ENCODE measurements around the gene IGSF6.
"Not testable (repeated sequence)": the region's sequence is repeated elsewhere in the genome, so short reads cannot be mapped to it uniquely, and the experiment has no call there.

Gene IGSF6

DNA sequence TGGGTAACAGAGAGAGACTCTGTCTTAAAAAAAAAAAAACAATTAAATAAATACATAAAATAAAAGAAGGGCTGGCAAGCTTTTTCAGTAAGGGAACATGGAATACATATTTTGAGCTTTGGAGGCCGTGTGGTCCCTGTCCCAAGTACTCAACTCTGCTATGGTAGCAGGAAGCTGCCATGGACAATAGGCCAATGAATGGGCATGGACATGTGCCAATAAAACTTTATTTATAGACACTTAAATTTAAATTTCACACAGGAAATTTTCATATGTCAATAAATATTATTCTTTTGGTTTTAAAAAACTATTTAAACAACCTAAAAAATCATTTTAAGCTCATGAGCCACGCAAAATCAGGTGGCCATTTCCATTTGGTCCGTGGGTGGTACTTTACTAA, 15.2 kb upstream of the IGSF6 start:
- Histone ChIP-seq H3K4me3 (ENCODE audit: low read length) (no peak overlapping the region), H3K4me1 (ENCODE audit: insufficient read depth, low read length) (peaks cover 12% of the 10 kb centered on the region), H2AFZ (ENCODE audit: low read depth, low read length) (no peak overlapping the region), H3K9me3 (ENCODE audit: low read length) (no peaks in the 10 kb centered on the region), H3K27me3 (ENCODE audit: insufficient read depth, low read length) (no peaks in the 10 kb centered on the region), H3K36me3 (ENCODE audit: insufficient read depth, low read length) (no peaks in the 10 kb centered on the region)

GRCh38 chr16:21666772-21667171, 14.4 kb upstream of the IGSF6 start:
- H3K36me3 ChIP-seq (ENCODE audit: insufficient read depth, low read length): no peaks in the 10 kb centered on the region
- peaks cover 12% of the 10 kb centered on the region for H3K4me1 ChIP-seq (ENCODE audit: insufficient read depth, low read length)
- no peaks in the 10 kb centered on the region for H3K9me3 ChIP-seq (ENCODE audit: low read length)
- peak overlapping the region; percentile 39 for H2AFZ ChIP-seq (ENCODE audit: low read depth, low read length)
- H3K4me3 ChIP-seq (ENCODE audit: low read length): no peak overlapping the region
- H3K27me3 ChIP-seq (ENCODE audit: insufficient read depth, low read length): no peaks in the 10 kb centered on the region

DNA sequence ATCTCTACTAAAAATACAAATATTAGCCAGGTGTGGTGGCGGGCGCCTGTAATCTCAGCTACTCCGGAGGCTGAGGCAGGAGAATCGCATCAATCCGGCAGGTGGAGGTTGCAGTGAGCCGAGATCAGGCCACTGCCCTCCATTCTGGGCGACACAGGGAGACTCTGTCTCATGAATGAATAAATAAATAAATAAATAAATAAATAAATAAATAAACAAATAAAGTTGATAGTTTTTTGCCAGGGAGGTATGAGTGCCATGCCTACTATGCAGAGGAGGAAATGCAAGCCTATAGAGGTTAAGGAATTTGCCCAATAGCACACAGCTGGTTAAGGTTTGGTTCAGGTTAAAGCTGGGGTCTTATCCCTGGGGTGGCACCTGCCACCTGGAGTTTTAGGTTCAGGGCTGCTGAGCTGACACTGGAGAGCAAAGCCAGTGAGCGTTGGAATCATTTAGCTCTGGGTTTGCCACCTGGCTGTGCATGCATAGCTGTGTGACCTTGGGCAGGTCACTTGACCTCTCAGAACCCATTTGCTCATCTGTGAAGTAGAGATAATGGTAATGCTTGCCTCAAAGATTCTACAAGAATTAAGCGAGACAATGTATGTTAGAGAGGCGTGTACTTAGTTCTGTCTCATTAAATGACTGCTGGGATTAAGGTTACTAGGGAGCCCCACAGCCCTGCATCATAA, 12.5 kb upstream of the IGSF6 start:
- no peaks in the 10 kb centered on the region for H3K27me3 ChIP-seq (ENCODE audit: insufficient read depth, low read length)
- no peaks in the 10 kb centered on the region for H3K36me3 ChIP-seq (ENCODE audit: insufficient read depth, low read length)
- H2AFZ ChIP-seq (ENCODE audit: low read depth, low read length): no peak overlapping the region
- no peaks in the 10 kb centered on the region for H3K9me3 ChIP-seq (ENCODE audit: low read length)
- H3K4me1 ChIP-seq (ENCODE audit: insufficient read depth, low read length): peaks cover 12% of the 10 kb centered on the region
- H3K4me3 ChIP-seq (ENCODE audit: low read length): no peak overlapping the region

- Histone ChIP-seq H3K4me1 (ENCODE audit: insufficient read depth, low read length) (peaks cover 12% of the 10 kb centered on the region), H3K36me3 (ENCODE audit: insufficient read depth, low read length) (no peaks in the 10 kb centered on the region), H3K4me3 (ENCODE audit: low read length) (no peak within 1 kb of the TSS), H3K9me3 (ENCODE audit: low read length) (no peaks in the 10 kb centered on the region), H2AFZ (ENCODE audit: low read depth, low read length) (no peak within 1 kb of the TSS), H3K27me3 (ENCODE audit: insufficient read depth, low read length) (no peaks in the 10 kb centered on the region)
Measured at GRCh38 chr16:21663889-21664647, 11.7 kb upstream of the IGSF6 start, which contains the start of gene OTOA. Gene OTOA (plus strand): TSS chr16:21663968. CDS start chr16:21678515, 14,547 bp downstream.

DNA sequence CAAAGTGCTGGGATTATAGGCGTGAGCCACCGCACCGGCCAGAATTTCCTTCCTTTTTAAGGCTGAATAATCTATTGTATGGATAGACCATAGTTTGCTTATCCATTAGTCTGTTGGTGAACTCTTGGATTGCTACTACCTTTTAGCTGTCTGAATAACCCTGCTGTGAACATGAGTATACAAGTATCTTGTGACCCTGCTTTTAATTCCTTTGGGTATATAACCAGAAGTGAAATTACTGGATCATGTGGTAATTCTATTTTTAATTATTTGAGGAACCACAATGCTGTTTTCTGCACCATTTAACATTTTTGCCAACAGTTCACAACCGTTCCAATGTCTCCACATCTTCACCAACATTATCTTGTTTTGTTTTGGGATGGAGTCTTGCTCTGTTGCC, 6.7 kb upstream of the IGSF6 start:
- Histone ChIP-seq H2AFZ (ENCODE audit: low read depth, low read length) (no peak overlapping the region), H3K27me3 (ENCODE audit: insufficient read depth, low read length) (no peaks in the 10 kb centered on the region), H3K4me3 (ENCODE audit: low read length) (no peak overlapping the region), H3K36me3 (ENCODE audit: insufficient read depth, low read length) (peaks cover 23% of the 10 kb centered on the region), H3K9me3 (ENCODE audit: low read length) (no peaks in the 10 kb centered on the region), H3K4me1 (ENCODE audit: insufficient read depth, low read length) (no peaks in the 10 kb centered on the region)

GRCh38 chr16:21656795-21657768, 4.7 kb upstream of the IGSF6 start:
- peaks cover 28% of the 10 kb centered on the region for H3K36me3 ChIP-seq (ENCODE audit: insufficient read depth, low read length)
- H3K9me3 ChIP-seq (ENCODE audit: low read length): no peaks in the 10 kb centered on the region
- no peaks in the 10 kb centered on the region for H3K27me3 ChIP-seq (ENCODE audit: insufficient read depth, low read length)
- no peak overlapping the region for H3K4me3 ChIP-seq (ENCODE audit: low read length)
- no peaks in the 10 kb centered on the region for H3K4me1 ChIP-seq (ENCODE audit: insufficient read depth, low read length)
- no peak overlapping the region for H2AFZ ChIP-seq (ENCODE audit: low read depth, low read length)

DNA sequence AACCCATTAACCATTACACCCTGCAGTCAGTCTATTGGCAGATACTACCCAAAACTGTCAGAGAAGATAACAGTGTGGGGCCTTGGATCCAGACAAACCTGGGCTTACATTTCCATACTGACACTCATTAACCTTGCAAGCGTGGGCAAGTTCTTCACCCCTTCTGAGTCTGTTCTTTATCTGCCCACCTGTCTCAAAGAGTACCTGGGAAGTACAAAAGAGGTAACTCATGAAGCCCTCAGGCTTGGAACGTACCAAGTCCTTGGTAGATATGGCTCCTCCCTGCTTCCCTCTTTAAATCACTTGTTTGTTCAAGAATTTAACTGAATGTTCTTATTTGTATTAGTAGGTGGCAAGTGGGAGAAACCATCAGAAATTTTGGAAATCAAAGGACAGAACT, 2.5 kb upstream of the IGSF6 start:
- no peak overlapping the region for H2AFZ ChIP-seq (ENCODE audit: low read depth, low read length)
- no peaks in the 10 kb centered on the region for H3K4me1 ChIP-seq (ENCODE audit: insufficient read depth, low read length)
- H3K27me3 ChIP-seq (ENCODE audit: insufficient read depth, low read length): no peaks in the 10 kb centered on the region
- H3K36me3 ChIP-seq (ENCODE audit: insufficient read depth, low read length): peaks cover 28% of the 10 kb centered on the region
- no peak overlapping the region for H3K4me3 ChIP-seq (ENCODE audit: low read length)
- H3K9me3 ChIP-seq (ENCODE audit: low read length): no peaks in the 10 kb centered on the region

- no peak overlapping the region for H2AFZ ChIP-seq (ENCODE audit: low read depth, low read length)
- H3K27me3 ChIP-seq (ENCODE audit: insufficient read depth, low read length): no peaks in the 10 kb centered on the region
- no peaks in the 10 kb centered on the region for H3K4me1 ChIP-seq (ENCODE audit: insufficient read depth, low read length)
Measured at GRCh38 chr16:21654466-21654865, 2.1 kb upstream of the IGSF6 start.

DNA sequence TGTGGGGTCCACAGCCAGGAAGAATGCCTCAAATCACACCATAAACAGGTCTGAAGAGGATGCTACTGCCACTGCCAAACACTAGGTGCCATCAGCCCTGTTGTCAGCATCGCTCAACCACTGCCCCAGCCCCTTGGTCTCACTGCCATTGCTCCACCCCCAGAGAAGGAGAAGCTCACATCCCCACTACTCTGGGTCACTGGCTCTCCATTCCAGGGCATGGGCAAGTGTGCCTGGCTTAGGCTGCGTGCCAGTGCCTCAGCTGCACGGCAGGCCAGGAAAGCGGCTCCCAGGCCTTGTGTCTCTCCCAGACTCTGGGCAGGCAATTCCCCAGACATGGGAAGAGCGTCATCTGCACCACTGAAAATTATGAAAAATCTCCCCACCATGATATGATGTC, 1.2 kb upstream of the IGSF6 start:
- Histone ChIP-seq H3K4me3 (ENCODE audit: low read length) (no peak overlapping the region), H3K9me3 (ENCODE audit: low read length) (no peaks in the 10 kb centered on the region), H3K36me3 (ENCODE audit: insufficient read depth, low read length) (peaks cover 32% of the 10 kb centered on the region), H3K4me1 (ENCODE audit: insufficient read depth, low read length) (no peaks in the 10 kb centered on the region), H3K27me3 (ENCODE audit: insufficient read depth, low read length) (no peaks in the 10 kb centered on the region), H2AFZ (ENCODE audit: low read depth, low read length) (no peak overlapping the region)

More at GRCh38 chr16:21654466-21654865, 2.1 kb upstream of the IGSF6 start:
- Histone ChIP-seq H3K36me3 (ENCODE audit: insufficient read depth, low read length) (peaks cover 28% of the 10 kb centered on the region), H3K9me3 (ENCODE audit: low read length) (no peaks in the 10 kb centered on the region), H3K4me3 (ENCODE audit: low read length) (no peak overlapping the region)

- Histone ChIP-seq H3K36me3 (ENCODE audit: insufficient read depth, low read length) (peaks cover 30% of the 10 kb centered on the region), H3K4me3 (ENCODE audit: low read length) (no peak overlapping the region), H2AFZ (ENCODE audit: low read depth, low read length) (no peak overlapping the region), H3K4me1 (ENCODE audit: insufficient read depth, low read length) (no peaks in the 10 kb centered on the region), H3K9me3 (ENCODE audit: low read length) (peaks cover 2% of the 10 kb centered on the region), H3K27me3 (ENCODE audit: insufficient read depth, low read length) (no peaks in the 10 kb centered on the region)
Measured at GRCh38 chr16:21651515-21651914, 893 bp downstream of the IGSF6 start.

DNA sequence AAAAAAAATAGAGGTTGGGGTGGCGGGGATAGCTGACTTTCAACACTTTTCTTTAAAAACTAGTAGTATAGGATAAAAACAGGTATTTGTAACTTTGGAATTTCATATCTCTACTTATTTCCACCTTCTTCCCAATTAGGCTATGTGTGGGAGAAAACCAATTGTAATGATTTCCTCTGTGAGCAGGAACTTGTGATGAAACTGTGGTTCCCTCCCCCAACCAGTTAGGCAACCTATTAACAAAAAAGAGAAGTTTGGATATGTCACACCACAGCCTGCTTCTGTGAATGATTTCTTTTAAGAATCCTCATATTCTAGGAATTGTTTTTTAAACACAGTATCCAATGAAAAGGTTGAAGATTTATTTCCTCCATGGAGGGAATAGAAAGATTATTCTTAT, 1.9 kb downstream of the IGSF6 start:
- H3K4me3 ChIP-seq (ENCODE audit: low read length): no peak overlapping the region
- peaks cover 24% of the 10 kb centered on the region for H3K36me3 ChIP-seq (ENCODE audit: insufficient read depth, low read length)
- H3K27me3 ChIP-seq (ENCODE audit: insufficient read depth, low read length): no peaks in the 10 kb centered on the region
- H2AFZ ChIP-seq (ENCODE audit: low read depth, low read length): no peak overlapping the region
- H3K9me3 ChIP-seq (ENCODE audit: low read length): peaks cover 2% of the 10 kb centered on the region
- no peaks in the 10 kb centered on the region for H3K4me1 ChIP-seq (ENCODE audit: insufficient read depth, low read length)

DNA sequence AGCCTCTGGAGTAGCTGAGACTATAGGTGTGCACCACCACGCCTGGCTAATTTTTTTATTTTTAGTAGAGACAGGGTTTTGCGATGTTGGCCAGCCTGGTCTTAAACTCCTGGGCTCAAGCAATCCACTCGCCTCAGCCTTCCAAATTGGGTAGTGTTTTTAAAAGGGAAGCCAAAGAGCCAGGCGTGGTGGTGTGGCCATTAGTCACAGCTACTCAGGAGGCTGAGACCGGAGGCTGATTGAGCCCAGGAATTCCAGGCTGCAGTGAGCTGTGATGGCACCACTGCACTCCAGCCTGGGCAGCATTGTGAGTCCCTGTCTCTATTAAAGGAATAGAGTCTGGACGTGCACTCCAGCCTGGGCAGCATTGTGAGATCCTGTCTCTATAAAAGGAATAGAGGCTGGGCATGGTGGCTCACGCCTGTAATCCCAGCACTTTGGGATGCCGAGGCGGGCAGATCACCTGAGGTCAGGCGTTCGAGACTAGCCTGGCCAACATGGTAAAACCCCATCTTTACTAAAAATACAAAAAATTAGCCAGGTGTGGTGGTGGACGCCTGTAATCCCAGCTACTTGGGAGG, 2.5 kb downstream of the IGSF6 start:
- H3K4me3 ChIP-seq (ENCODE audit: low read length); H3K9me3 ChIP-seq (ENCODE audit: low read length); H2AFZ ChIP-seq (ENCODE audit: low read depth, low read length); H3K27me3 ChIP-seq (ENCODE audit: insufficient read depth, low read length); H3K4me1 ChIP-seq (ENCODE audit: insufficient read depth, low read length): not testable (repeated sequence)
- H3K36me3 ChIP-seq (ENCODE audit: insufficient read depth, low read length): peaks cover 18% of the 10 kb centered on the region
